ENCODE data around the gene ARPC1A. TPM values are rescaled to one million over a fixed set of nuclear protein-coding genes. Genes with fewer than 3 reads are reported as not detected.
"Not testable (repeated sequence)": the region's sequence is repeated elsewhere in the genome, so short reads cannot be mapped to it uniquely, and the experiment has no call there.

The ARPC1A gene
- total and polyA plus RNA-seq, 10 donors: 64.5 to 124 (median 89.3) TPM

DNA sequence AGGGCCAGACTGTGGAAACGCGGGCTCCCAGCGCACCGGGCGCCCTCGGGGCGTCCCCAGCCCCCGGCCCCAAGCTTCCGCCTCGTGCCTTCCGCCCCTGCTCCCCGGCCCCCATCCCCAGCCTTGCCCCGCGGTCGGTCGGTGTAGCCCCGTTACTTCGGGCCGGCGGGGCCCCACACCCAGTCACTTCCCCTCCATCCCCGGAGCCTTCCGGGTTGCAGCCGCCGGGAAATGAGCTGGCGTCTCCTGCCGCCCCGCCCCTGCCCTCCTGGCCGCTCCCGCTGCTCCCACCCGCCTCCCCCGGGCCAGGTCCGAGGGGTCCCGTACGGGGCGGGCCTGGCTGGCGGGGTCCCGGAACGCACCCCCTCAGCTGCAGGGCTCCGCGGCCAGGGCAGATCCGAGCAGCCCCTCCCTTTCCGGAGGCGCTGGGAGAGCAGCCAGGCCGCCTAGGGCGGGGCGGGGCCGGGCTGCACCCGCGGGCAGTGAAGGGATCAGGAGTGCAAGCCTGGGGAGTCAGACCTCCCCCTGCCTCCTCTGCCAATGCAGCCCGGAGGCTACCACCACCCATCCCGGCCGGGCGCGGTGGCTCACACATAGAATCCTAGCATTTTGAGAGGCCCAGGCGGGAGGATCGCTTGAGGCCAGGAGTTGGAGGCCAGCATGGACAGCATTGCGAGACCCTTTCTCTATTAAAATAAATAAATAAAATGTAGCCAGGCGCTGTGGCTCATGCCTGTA is 49.5 kb downstream of the ARPC1A start:
- peak; percentile 96 for DNase-seq
- Histone ChIP-seq H3K36me3 (peaks cover 0 to 30% (median 16%) of the 10 kb centered on the region in 6 donors), H3K27me3 (replicated peaks in 1 of 7) (no peaks in the 10 kb centered on the region), H3K27ac (peak overlapping the region; percentile 89 to 99 (median 94)), H3K9me3 (no peaks in the 10 kb centered on the region), H3K4me1 (peaks cover 39 to 74% (median 63%) of the 10 kb centered on the region in 6 donors), H3K4me3 (peak overlapping the region; percentile 88 to 100 (median 96))
- peak; percentile 84 to 93 (median 86) for TF ChIP-seq POLR2AphosphoS5 (IDR thresholded peaks at IDR 0.05)
- TF ChIP-seq, protein P1, sequence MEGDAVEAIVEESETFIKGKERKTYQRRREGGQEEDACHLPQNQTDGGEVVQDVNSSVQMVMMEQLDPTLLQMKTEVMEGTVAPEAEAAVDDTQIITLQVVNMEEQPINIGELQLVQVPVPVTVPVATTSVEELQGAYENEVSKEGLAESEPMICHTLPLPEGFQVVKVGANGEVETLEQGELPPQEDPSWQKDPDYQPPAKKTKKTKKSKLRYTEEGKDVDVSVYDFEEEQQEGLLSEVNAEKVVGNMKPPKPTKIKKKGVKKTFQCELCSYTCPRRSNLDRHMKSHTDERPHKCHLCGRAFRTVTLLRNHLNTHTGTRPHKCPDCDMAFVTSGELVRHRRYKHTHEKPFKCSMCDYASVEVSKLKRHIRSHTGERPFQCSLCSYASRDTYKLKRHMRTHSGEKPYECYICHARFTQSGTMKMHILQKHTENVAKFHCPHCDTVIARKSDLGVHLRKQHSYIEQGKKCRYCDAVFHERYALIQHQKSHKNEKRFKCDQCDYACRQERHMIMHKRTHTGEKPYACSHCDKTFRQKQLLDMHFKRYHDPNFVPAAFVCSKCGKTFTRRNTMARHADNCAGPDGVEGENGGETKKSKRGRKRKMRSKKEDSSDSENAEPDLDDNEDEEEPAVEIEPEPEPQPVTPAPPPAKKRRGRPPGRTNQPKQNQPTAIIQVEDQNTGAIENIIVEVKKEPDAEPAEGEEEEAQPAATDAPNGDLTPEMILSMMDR (IDR thresholded peaks at IDR 0.05 in 8 of 11, conservative IDR thresholded peaks at IDR 0.05 in 3 of 11): no peak
- peak in 1 of 3 donors; percentile 2 for TF ChIP-seq POLR2A (IDR thresholded peaks at IDR 0.05)
- intact Hi-C loops (cut with DNase I; ENCODE audit: low total_unique reads): no loop called here
- WGBS, 5 donors: 4 to 17% (median 9%) methylated on average over 10 to 58 of the region's 58 CpGs

GRCh38 chr7:99379043-99379577 is 53.4 kb downstream of the ARPC1A start:
- peaks cover 55 to 91% (median 89%) of the 10 kb centered on the region in 6 donors for H3K4me1 ChIP-seq
- H3K27ac ChIP-seq: peak overlapping the region; percentile 88 to 99 (median 94)
- 4 to 11% (median 7%) methylated on average over 7 of the region's 7 CpGs for WGBS, 5 donors
- no peaks in the 10 kb centered on the region for H3K9me3 ChIP-seq
- no peaks in the 10 kb centered on the region for H3K27me3 ChIP-seq (replicated peaks in 1 of 7)
- H3K36me3 ChIP-seq: peaks cover 0 to 63% (median 19%) of the 10 kb centered on the region in 6 donors
- peak in 1 of 3 donors; percentile 77 for TF ChIP-seq POLR2AphosphoS5 (IDR thresholded peaks at IDR 0.05)
- peak in 1 of 3 donors; percentile 10 for TF ChIP-seq POLR2A (IDR thresholded peaks at IDR 0.05)
- TF ChIP-seq, protein P1 (IDR thresholded peaks at IDR 0.05 in 8 of 11, conservative IDR thresholded peaks at IDR 0.05 in 3 of 11): peak in 4 of 11 experiments; percentile 10 to 39 (median 27)
- intact Hi-C loops (cut with DNase I; ENCODE audit: low total_unique reads): no loop called here
- DNase-seq: peak; percentile 83
- H3K4me3 ChIP-seq: peak overlapping the region in 7 of 8 donors; percentile 18 to 59 (median 35)

DNA sequence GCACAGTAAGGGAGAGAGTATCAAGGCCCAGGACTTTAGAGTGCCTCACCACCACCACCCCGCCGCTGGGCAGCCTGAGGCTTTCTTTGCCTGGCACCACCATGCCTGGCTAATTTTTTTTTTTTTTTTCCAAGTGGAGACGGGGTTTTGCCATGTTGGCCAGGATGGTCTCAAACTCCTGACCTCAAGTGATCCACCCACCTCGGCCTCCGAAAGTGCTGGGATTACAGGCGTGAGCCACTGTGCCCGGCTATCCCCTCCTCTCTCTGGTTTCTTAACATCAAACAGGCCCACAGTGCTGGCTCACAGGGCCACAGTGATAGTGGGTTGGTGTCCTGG is 54.0 kb downstream of the ARPC1A start:
- intact Hi-C loops (cut with DNase I; ENCODE audit: low total_unique reads); DNase-seq; H3K9me3 ChIP-seq; H3K27me3 ChIP-seq (replicated peaks in 1 of 7): not testable (repeated sequence)
- peak overlapping the region; percentile 16 to 59 (median 32) for H3K4me3 ChIP-seq
- TF ChIP-seq, protein P1 (IDR thresholded peaks at IDR 0.05 in 8 of 11, conservative IDR thresholded peaks at IDR 0.05 in 3 of 11): peak in 1 of 11 experiments; percentile 2
- peaks cover 0 to 69% (median 19%) of the 10 kb centered on the region in 6 donors for H3K36me3 ChIP-seq
- H3K27ac ChIP-seq: peak overlapping the region; percentile 88 to 99 (median 94)
- WGBS, 5 donors: 24 to 51% (median 32%) methylated on average over 7 of the region's 7 CpGs
- H3K4me1 ChIP-seq: peaks cover 55 to 95% (median 94%) of the 10 kb centered on the region in 6 donors

All from spleen (tissue), 11 donors.